GM10266 (cell line): ENCODE data around the gene PI4K2B.

Source experiments
- DNase-seq: peaks from one replicate; pipeline ENCODE4 v3.0.0; 2012; ENCODE audit errors: extremely low spot score
- CTCF ChIP-seq: IDR thresholded peaks from 2 replicates; pipeline ENCODE4 v1.5.1; 2012; ENCODE audit warnings: mild to moderate bottlenecking, low read depth; ENCODE audit not compliant: control insufficient read depth, insufficient read depth; ENCODE audit errors: missing control alignments

Gene PI4K2B

GRCh38 chr4:25280210-25280609, 46.4 kb downstream of the PI4K2B start:
- no peak for DNase-seq
- TF ChIP-seq CTCF, result no peak

- TF ChIP-seq CTCF, result no peak
- DNase-seq, result no peak
Measured at GRCh38 chr4:25283948-25284347, 50.1 kb downstream of the PI4K2B start.

GRCh38 chr4:25284466-25284865, 50.6 kb downstream of the PI4K2B start:
- TF ChIP-seq CTCF, result no peak

GRCh38 chr4:25290490-25291067, 56.7 kb downstream of the PI4K2B start:
- no peak for DNase-seq
- TF ChIP-seq CTCF, result no peak

More at GRCh38 chr4:25284466-25284865, 50.6 kb downstream of the PI4K2B start:
- no peak for DNase-seq

GRCh38 chr4:25291158-25291733, 57.4 kb downstream of the PI4K2B start:
- TF ChIP-seq CTCF, result no peak
- DNase-seq, result no peak

DNA sequence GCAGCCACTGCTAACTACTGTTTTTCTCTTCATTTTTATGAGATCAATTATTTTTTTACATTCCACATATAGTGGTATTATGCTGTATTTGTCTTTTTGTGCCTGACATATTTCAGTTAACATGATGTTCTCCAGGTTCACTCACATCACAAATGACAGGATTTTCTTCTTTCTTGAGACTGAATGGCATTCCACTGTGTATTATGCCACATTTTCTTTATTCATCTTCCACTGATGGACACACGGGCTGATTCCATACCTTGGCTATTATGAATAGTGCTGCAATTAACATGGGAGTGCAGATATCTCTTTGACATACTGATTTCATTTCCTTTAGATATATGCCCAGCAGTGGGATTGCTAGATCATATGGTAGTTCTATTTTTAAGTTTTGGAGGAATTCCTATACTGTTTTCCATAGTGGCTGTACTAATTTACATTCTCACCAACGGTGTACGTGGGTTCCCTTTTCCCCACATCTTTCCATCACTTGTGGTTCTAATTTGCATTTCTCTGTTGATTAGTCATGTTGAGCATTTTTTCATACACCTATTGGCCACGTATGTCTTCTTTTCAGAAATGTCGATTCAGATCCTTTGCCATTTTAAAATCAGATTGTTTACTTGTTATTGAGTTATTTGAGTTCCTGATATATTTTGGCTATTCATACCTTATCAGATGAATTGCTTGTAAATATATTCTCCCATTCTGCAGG, 63.9 kb downstream of the PI4K2B start:
- no peak for DNase-seq
- TF ChIP-seq CTCF, result no peak

DNA sequence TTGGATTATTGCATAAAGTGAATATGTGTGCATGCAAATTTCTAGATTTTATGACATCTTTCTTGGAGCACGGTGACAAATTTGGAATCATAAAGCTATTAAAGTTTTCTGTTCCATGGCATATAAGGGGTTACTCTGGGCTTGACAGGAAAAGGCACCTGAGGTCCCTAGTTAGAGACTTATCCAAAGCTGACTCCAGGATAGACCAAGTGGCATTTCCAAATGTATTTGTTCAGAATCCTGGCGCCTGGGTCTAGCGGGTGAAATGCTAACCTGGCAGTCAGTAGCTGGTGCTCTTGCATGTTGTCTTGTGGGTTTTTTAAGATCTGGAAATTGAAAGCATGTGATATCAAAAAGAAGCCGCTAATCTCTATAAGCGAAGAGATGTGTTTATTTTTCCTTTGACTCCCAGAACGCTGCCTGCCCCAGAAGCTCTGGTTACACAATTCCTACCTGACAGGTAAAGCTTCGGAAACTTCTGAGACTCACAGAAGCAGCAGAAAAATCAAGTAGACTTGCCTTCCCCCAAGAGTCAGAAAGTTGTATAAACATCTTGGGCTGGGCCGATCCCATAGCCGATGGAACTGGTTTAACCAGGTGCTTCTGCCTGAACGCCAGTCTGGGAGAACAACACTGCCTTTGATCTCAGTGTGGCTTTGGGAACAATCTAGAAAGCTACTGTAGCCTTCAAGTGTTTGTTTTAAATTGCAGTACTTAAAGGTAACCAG, 65.8 kb downstream of the PI4K2B start:
- no peak for TF ChIP-seq CTCF
- no peak for DNase-seq
